Measurements from ENCODE around the gene SEL1L2.
A peak's percentile ranks its signal among the peaks of the same experiment; 100 is the strongest.

Gene SEL1L2

GRCh38 chr20:13960119-13960518 lies 30.3 kb downstream of the SEL1L2 start:
- DNase-seq (ENCODE audit: low spot score) (no peak), ATAC-seq (ENCODE audit: low read depth) (no peak)
- Histone ChIP-seq H3K4me3 (ENCODE audit: severe bottlenecking) (no peak overlapping the region), H3K4me1 (ENCODE audit: insufficient read depth, poor library complexity, severe bottlenecking) (no peaks in the 10 kb centered on the region), H3K27ac (ENCODE audit: poor library complexity, severe bottlenecking) (no peak overlapping the region), H3K9me3 (ENCODE audit: severe bottlenecking) (no peaks in the 10 kb centered on the region), H3K27me3 (ENCODE audit: insufficient read depth, poor library complexity, severe bottlenecking) (no peaks in the 10 kb centered on the region), H3K36me3 (ENCODE audit: low read depth) (no peaks in the 10 kb centered on the region)
- no peak for TF ChIP-seq CTCF (IDR thresholded peaks at IDR 0.05; ENCODE audit: poor library complexity, severe bottlenecking)

- H3K36me3 ChIP-seq (ENCODE audit: low read depth): no peaks in the 10 kb centered on the region
- TF ChIP-seq CTCF (IDR thresholded peaks at IDR 0.05; ENCODE audit: poor library complexity, severe bottlenecking): peak; percentile 9
- no peak for ATAC-seq (ENCODE audit: low read depth)
These were observed 37.2 kb downstream of the SEL1L2 start for GRCh38 chr20:13953227-13953626.

GRCh38 chr20:13947719-13948118 lies 42.7 kb downstream of the SEL1L2 start:
- Histone ChIP-seq H3K9me3 (ENCODE audit: severe bottlenecking) (no peaks in the 10 kb centered on the region), H3K27me3 (ENCODE audit: insufficient read depth, poor library complexity, severe bottlenecking) (peaks cover 8% of the 10 kb centered on the region), H3K27ac (ENCODE audit: poor library complexity, severe bottlenecking) (no peak overlapping the region), H3K36me3 (ENCODE audit: low read depth) (no peaks in the 10 kb centered on the region), H3K4me1 (ENCODE audit: insufficient read depth, poor library complexity, severe bottlenecking) (no peaks in the 10 kb centered on the region), H3K4me3 (ENCODE audit: severe bottlenecking) (no peak overlapping the region)
- DNase-seq (ENCODE audit: low spot score) (no peak), ATAC-seq (ENCODE audit: low read depth) (no peak)
- no peak for TF ChIP-seq CTCF (IDR thresholded peaks at IDR 0.05; ENCODE audit: poor library complexity, severe bottlenecking)

More at GRCh38 chr20:13953227-13953626, 37.2 kb downstream of the SEL1L2 start:
- Histone ChIP-seq H3K9me3 (ENCODE audit: severe bottlenecking) (no peaks in the 10 kb centered on the region), H3K4me3 (ENCODE audit: severe bottlenecking) (no peak overlapping the region), H3K27me3 (ENCODE audit: insufficient read depth, poor library complexity, severe bottlenecking) (no peaks in the 10 kb centered on the region), H3K4me1 (ENCODE audit: insufficient read depth, poor library complexity, severe bottlenecking) (no peaks in the 10 kb centered on the region), H3K27ac (ENCODE audit: poor library complexity, severe bottlenecking) (no peak overlapping the region)
- DNase-seq (ENCODE audit: low spot score): no peak

GRCh38 chr20:13941031-13941430 lies 49.4 kb downstream of the SEL1L2 start:
- no peak for TF ChIP-seq CTCF (IDR thresholded peaks at IDR 0.05; ENCODE audit: poor library complexity, severe bottlenecking)
- no peak overlapping the region for H3K4me3 ChIP-seq (ENCODE audit: severe bottlenecking)
- no peaks in the 10 kb centered on the region for H3K9me3 ChIP-seq (ENCODE audit: severe bottlenecking)
- DNase-seq (ENCODE audit: low spot score): no peak
- ATAC-seq (ENCODE audit: low read depth): no peak
- H3K36me3 ChIP-seq (ENCODE audit: low read depth): no peaks in the 10 kb centered on the region
- no peaks in the 10 kb centered on the region for H3K4me1 ChIP-seq (ENCODE audit: insufficient read depth, poor library complexity, severe bottlenecking)
- H3K27me3 ChIP-seq (ENCODE audit: insufficient read depth, poor library complexity, severe bottlenecking): peaks cover 10% of the 10 kb centered on the region
- H3K27ac ChIP-seq (ENCODE audit: poor library complexity, severe bottlenecking): no peak overlapping the region

GRCh38 chr20:13936781-13937576 lies 53.4 kb downstream of the SEL1L2 start:
- ATAC-seq (ENCODE audit: low read depth): 0 out of 3 replicates have a peak, but pooled peaks have one; percentile 36
- no peak for DNase-seq (ENCODE audit: low spot score)
- TF ChIP-seq CTCF (IDR thresholded peaks at IDR 0.05; ENCODE audit: poor library complexity, severe bottlenecking): no peak
- no peak overlapping the region for H3K4me3 ChIP-seq (ENCODE audit: severe bottlenecking)
- no peaks in the 10 kb centered on the region for H3K36me3 ChIP-seq (ENCODE audit: low read depth)
- peaks cover 3% of the 10 kb centered on the region for H3K27me3 ChIP-seq (ENCODE audit: insufficient read depth, poor library complexity, severe bottlenecking)
- H3K4me1 ChIP-seq (ENCODE audit: insufficient read depth, poor library complexity, severe bottlenecking): no peaks in the 10 kb centered on the region
- no peak overlapping the region for H3K27ac ChIP-seq (ENCODE audit: poor library complexity, severe bottlenecking)
- H3K9me3 ChIP-seq (ENCODE audit: severe bottlenecking): no peaks in the 10 kb centered on the region

Data from RWPE2 (cell line).